Colonic mucosa (tissue), 4 donors: Measurements from ENCODE around the gene AJAP1. TPM values are rescaled to one million over a fixed set of nuclear protein-coding genes. Genes with fewer than 3 reads are reported as not detected.

Experiments
- DNase-seq: peaks from one replicate; pipeline ENCODE4 v3.0.0-alpha.2; 2020
- H3K27ac ChIP-seq: fragments of 200-600 bp; one replicate; pipeline ENCODE4 v1.8.0; 2021
- H3K27me3 ChIP-seq: fragments of 200-600 bp; one replicate; pipeline ENCODE4 v1.8.0; 2021
- H3K36me3 ChIP-seq: fragments of 200-600 bp; one replicate; pipeline ENCODE4 v1.8.0; 2021
- H3K4me1 ChIP-seq: fragments of 200-600 bp; one replicate; pipeline ENCODE4 v1.8.0; 2021; ENCODE audit warnings: mild to moderate bottlenecking
- H3K4me3 ChIP-seq: fragments of 200-600 bp; one replicate; pipeline ENCODE4 v1.8.0; 2021
- H3K9ac ChIP-seq, 2 donors: one replicate each; pipeline ENCODE4 v1.7.0; 2013; ENCODE audit warnings: control low read depth in 2 of 2, low read depth in 2 of 2, low read length in 2 of 2
- H3K9me3 ChIP-seq: fragments of 200-600 bp; one replicate; pipeline ENCODE4 v1.8.0; 2021
- intact Hi-C: fragments of 100-400 bp; cut with DNase I; formaldehyde crosslinking; loops from one replicate; pipeline ENCODE4 v1.14.1; 2022
- total RNA-seq, 2 donors: library from RNA; stranded (reverse); fragmentation: NEBNext Ultra II Directional in 1 of 2; extraction: Animal tissue kit (Norgen Biotek cat#: 25700) in 1 of 2; gene quantifications; one replicate each; pipeline ENCODE4 v1.2.1, GENCODE V29; 2021
- TF ChIP-seq, protein P1 (sequence below): fragments of 200-600 bp; IDR thresholded peaks from one replicate; pipeline ENCODE4 v1.8.0; 2022; ENCODE audit warnings: antibody characterized with exemption, mild to moderate bottlenecking
- donor health status: healthy.
- donor health status: DM: no; HTN: no; CAD: no.
- donor health status: DM: no; HTN: no; CAD: no.

The AJAP1 gene
- total RNA-seq, 2 donors from 2014 or later, result 0.07 to 0.42 TPM

DNA sequence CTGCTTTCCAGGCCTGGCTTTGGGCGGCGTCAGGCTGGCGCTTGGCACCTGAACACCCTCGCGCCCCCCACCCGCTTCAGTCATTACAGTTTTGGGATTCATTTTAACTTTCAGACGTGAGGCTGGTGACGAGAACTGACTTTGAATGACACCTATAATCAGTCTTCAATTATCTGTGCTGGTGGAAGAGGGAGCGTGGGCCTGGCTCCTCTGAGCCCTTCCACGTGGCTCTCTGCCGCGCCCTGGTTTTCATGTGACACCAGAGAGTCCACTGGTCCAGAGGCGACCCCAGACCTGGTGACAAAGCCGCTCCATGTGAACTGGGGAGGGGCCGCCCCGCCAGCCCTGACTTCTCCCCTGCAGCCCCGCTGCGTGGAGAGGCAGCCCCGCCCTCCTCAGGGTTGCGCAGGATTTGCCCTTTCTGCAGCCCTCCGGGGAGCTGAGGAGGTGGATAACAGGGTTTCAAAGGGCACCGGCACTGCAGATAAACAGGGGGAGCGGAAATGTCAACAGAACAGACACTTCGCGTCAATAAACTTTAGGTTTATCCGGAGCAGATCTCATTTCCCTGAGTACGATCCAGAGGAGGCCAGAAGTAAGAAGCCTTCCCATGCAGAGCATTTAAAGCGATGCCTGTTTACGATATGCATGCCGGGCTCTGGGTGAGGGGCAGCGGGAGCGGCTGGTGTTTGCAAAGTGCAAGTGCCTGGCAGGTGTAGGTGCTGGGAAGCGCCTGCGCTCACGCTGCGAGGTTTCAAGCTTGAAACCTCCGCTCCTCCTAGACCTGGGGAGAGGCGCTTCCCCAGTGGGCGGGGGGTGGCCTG, 56.4 kb downstream of the AJAP1 start:
- no peak for DNase-seq

DNA sequence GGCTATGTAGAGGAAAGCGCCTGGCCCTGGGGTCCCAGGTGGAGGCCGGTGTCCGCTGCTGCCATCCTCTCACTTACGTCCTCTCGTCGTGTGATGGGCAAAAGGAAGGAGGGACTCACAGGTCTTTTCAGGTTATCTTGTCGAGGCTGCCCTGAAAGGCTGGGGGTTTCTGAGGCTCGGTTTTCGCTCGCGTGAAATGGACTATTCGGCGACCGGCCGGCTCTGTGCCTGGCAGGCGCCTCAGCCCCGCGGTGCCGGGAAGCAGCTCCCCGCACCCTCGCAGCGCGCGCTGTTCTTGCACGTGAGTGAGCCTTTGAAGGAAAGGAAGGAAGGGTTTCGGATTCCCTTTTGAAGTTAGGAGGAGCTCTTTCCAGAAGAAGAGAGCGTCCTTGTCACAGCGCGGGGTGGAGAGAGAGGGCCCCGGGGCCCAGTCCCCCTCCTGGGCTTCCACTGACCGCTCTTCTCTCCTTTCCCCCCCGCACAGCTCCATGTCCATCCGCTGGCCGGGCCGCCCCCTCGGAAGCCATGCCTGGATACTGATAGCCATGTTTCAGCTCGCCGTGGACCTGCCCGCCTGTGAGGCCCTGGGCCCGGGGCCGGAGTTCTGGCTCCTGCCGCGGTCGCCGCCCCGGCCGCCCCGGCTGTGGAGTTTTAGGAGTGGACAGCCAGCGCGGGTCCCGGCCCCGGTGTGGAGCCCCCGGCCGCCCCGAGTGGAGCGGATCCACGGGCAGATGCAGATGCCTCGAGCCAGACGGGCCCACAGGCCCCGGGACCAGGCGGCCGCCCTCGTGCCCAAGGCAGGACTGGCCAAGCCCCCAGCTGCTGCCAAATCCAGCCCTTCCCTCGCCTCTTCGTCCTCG, 57.2 kb downstream of the AJAP1 start:
- Histone ChIP-seq H3K27ac (no peak overlapping the region), H3K4me3 (no peak overlapping the region), H3K9me3 (no peaks in the 10 kb centered on the region), H3K4me1 (no peaks in the 10 kb centered on the region), H3K9ac (no peak overlapping the region), H3K36me3 (no peaks in the 10 kb centered on the region), H3K27me3 (no peaks in the 10 kb centered on the region)
- intact Hi-C loops, result no loop called here
- TF ChIP-seq, protein P1, sequence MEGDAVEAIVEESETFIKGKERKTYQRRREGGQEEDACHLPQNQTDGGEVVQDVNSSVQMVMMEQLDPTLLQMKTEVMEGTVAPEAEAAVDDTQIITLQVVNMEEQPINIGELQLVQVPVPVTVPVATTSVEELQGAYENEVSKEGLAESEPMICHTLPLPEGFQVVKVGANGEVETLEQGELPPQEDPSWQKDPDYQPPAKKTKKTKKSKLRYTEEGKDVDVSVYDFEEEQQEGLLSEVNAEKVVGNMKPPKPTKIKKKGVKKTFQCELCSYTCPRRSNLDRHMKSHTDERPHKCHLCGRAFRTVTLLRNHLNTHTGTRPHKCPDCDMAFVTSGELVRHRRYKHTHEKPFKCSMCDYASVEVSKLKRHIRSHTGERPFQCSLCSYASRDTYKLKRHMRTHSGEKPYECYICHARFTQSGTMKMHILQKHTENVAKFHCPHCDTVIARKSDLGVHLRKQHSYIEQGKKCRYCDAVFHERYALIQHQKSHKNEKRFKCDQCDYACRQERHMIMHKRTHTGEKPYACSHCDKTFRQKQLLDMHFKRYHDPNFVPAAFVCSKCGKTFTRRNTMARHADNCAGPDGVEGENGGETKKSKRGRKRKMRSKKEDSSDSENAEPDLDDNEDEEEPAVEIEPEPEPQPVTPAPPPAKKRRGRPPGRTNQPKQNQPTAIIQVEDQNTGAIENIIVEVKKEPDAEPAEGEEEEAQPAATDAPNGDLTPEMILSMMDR, result no peak
- DNase-seq, result no peak

More for the DNA sequence above, 56.4 kb downstream of the AJAP1 start:
- Histone ChIP-seq H3K27me3 (no peaks in the 10 kb centered on the region), H3K27ac (no peak overlapping the region), H3K9ac (no peak overlapping the region), H3K4me1 (no peaks in the 10 kb centered on the region), H3K9me3 (no peaks in the 10 kb centered on the region), H3K4me3 (no peak overlapping the region), H3K36me3 (no peaks in the 10 kb centered on the region)
- intact Hi-C loops, result no loop called here
- TF ChIP-seq, protein P1, result no peak

DNA sequence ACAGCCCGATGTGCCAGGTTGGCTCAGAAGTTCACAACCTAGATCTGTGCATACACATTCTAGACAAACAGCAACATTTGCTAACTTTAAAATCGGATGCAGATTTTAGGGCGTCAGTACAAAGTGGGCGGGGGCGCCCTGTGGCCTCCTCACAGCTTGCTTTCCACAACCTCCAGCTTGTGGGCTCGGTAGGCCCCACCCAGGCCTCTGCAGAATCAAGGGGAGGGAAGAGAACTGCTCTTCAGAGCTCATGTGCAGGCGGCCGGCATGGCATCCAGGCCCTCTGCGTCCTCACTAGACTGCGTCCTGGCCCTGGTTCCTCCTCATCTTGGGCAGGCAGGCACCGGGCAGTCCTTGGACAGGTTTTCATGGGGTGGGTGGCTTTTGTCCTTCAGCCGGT, 59.3 kb downstream of the AJAP1 start:
- Histone ChIP-seq H3K4me3 (no peak overlapping the region), H3K27ac (no peak overlapping the region), H3K27me3 (no peaks in the 10 kb centered on the region), H3K4me1 (no peaks in the 10 kb centered on the region), H3K36me3 (no peaks in the 10 kb centered on the region), H3K9ac (no peak overlapping the region), H3K9me3 (no peaks in the 10 kb centered on the region)
- TF ChIP-seq, protein P1, result no peak
- DNase-seq, result no peak
- intact Hi-C loops, result no loop called here

DNA sequence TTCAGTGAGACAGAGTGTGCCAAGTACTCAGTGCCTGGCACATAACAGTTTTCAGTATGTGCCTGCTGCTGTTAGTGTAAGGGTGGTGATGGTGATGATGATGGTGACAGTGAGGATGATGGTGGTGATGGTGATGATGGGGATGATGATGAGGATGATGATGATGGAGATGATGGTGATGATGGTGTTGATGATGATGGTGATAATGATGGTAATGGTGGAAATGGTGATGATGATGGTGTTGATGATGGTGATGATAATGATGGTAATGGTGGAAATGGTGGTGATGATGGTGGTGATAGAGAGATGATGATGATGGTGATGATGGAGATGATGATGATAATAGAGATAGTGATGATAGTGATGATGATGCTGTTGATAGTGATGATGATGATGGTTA, 62.0 kb downstream of the AJAP1 start:
- Histone ChIP-seq H3K9ac (no peak overlapping the region), H3K36me3 (no peaks in the 10 kb centered on the region), H3K9me3 (no peaks in the 10 kb centered on the region), H3K27ac (no peak overlapping the region), H3K27me3 (no peaks in the 10 kb centered on the region), H3K4me1 (no peaks in the 10 kb centered on the region), H3K4me3 (no peak overlapping the region)
- intact Hi-C loops, result no loop called here
- DNase-seq, result no peak
- TF ChIP-seq, protein P1, result no peak

DNA sequence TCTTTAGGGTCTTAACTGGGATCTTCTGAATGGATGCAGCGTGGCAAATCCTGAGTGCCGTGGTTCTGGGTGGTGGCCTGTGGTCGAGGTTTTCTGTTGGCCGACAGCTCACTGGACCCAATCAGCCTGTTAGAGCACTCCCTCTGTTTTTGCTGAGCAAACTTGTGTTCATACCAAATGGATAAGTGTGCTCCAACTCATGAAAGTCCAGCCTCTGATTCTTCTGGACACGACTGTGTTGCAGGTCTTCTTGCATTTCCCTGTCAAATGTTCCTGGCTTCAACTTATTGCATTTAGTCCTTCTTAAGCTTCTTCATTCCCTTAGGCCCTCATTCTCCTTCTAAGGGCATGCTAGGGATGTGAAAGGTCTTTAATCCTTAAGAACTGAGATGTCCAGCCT, 63.7 kb downstream of the AJAP1 start:
- Histone ChIP-seq H3K9ac (no peak overlapping the region), H3K4me1 (no peaks in the 10 kb centered on the region), H3K27me3 (no peaks in the 10 kb centered on the region), H3K9me3 (no peaks in the 10 kb centered on the region), H3K36me3 (no peaks in the 10 kb centered on the region), H3K27ac (no peak overlapping the region), H3K4me3 (no peak overlapping the region)
- DNase-seq, result no peak
- intact Hi-C loops, result no loop called here
- TF ChIP-seq, protein P1, result no peak
